HG03469 (cell line): ENCODE measurements around the gene PISD.

ENCODE experiments used
- ATAC-seq: cut with Tn5 transposase; IDR thresholded peaks from one replicate; pipeline ENCODE4 v1.9.1; 2021; ENCODE audit warnings: mild to moderate bottlenecking, moderate library complexity, moderate number of reproducible peaks; ENCODE audit not compliant: unreplicated experiment

PISD gene

GRCh38 chr22:31575190-31575589 is 86.8 kb downstream of the PISD start:
- ATAC-seq: no peak

DNA sequence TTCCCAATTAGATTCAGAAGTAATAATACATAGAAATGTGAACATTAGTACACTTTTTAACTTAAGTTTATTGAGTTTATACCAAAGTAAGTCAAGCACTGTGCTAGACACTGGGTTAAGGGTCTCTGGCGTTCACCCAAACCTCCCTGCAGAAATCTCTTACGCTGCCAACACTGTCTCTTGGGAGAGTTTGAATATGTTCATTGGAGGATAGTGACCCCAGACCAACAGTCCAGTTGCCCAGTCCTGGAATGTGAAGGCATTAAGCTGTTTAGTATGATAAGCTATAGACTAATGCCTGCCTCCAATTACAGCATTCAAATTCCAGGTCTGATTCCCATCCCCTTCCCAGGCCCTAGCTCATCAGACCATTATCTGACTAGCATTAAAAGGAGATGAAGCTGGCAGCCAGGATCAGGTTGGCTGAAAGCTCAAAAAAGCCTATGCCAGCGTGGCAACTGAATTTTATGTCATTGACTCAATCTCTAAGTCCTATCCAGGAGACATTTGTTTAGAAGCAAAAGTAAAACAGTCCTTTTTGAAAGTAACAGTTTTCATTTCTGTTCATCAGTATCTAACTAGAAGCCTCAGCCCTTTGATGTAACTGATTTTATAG is 87.9 kb downstream of the PISD start:
- no peak for ATAC-seq

DNA sequence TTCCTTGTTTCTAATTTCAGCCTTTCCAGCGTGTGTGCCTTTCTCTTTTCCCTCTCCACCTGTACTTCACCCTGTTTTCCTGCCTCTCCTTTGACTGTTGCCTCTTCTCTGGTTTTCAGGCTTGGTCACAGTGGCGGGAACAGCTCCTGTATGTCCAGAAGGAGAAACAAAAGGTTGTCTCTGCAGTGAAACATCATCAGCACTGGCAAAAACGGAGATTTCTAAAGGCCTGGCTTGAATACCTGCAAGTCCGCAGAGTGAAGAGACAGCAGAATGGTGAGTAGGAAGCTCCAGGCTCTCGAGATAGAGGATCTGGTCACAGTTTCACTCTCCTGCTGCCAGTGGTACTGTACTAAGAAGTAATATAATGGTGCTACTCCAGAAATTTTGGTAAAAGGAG is 89.1 kb downstream of the PISD start:
- no peak for ATAC-seq

DNA sequence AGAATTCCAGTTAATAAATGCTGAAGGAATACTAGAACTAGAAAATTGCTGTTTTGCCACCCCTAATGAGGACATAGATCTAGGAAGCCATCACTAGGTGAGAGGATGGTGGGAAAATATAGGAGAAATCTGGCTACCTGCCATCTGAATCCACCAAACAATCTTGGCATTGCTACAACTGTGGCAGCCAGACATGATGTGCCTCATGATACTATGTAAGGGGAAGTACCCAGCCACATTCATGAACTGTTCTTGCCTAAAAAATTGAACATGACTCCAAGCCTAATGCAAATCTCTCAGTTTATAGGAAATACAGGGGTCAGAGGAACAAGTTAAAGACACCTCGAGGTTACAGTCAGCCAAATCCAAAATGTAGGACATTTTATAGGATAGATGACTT is 92.9 kb downstream of the PISD start:
- ATAC-seq: no peak
